Eye (tissue), 1 donor: Measurements from ENCODE around the gene TPPP2.
"Not testable (repeated sequence)": the region's sequence is repeated elsewhere in the genome, so short reads cannot be mapped to it uniquely, and the experiment has no call there.

Source experiments
- DNase-seq: peaks from one replicate; pipeline ENCODE4 v3.0.0-alpha.2; 2015

Gene TPPP2

GRCh38 chr14:21029917-21030316, at the start of gene TPPP2:
TPPP2 (plus strand) TSS chr14:21030217; CDS start chr14:21030582, 365 bp downstream.
- DNase-seq = no peak

GRCh38 chr14:20980906-20981305, 49.1 kb upstream of the TPPP2 start:
- DNase-seq = no peak

DNA sequence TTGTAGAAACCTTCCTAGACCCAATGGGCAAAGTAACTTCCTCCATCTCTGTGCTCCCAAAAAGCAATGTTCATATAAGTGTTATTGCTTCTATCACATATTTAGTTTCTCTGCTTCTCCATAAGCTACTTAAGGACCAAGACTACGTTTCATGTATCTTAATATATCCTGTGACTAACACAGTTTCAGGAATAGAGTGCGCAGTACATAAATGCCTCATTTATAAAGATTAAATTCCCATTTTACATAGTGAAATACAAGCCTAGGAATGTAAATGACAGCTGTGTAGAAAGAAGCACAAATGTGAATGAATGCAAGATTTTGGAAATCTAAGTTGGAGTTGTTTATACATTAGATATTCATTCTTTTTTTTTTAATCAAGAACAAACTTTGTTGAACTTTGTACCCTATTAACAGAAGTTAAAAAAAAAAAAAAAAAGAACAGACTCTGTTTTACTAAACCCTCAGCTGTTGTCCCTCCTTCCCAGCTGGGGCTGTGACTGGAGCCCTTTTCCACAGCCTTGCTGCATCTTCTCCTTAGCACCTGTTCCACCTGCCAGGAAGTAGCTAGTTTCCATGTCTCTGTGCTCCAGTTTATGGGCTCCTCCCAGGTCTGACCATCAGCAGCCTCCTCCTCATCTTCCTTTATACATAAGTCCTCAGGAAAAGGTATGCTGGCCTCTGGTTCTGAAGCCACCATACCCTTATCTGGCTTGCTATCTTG, 47.2 kb upstream of the TPPP2 start:
- no peak for DNase-seq

DNA sequence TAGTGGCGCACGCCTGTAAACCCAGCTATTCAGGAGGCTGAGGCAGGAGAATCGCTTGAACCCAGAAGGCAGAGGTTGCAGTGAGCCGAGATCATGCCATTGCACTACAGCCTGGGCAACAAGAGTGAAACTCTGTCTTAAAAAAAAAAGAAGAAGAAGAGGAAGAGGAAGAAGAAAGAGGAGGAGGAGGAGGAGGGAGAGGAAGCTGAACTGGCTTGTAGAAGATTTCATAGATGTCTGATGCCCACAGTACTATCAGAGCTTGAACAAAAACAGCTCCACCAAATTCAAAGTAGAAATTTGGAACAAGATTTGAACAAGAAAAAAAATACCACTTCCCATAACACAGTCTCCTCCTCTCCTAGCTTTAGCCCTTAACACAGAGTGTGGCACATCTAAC, 44.4 kb upstream of the TPPP2 start:
- not testable (repeated sequence) for DNase-seq

DNA sequence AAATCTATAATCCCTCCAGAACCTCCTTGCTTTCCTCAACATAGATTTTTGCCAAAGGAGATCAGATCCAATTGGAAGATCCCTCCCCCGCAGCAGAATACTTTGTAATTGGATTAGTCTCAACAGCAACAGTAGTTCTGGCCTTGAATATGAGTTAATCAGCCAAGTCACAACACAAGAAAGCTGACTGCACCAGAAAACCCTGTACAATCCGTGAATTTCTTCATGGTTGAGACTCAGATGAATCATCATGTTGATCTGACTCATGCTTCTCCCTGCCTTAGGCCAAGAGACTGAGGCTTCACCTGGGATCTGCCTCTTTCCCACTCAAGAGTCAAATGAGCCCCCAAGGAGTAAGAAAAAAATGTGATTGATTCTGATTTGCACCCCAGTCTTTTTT, 43.2 kb upstream of the TPPP2 start:
- no peak for DNase-seq

DNA sequence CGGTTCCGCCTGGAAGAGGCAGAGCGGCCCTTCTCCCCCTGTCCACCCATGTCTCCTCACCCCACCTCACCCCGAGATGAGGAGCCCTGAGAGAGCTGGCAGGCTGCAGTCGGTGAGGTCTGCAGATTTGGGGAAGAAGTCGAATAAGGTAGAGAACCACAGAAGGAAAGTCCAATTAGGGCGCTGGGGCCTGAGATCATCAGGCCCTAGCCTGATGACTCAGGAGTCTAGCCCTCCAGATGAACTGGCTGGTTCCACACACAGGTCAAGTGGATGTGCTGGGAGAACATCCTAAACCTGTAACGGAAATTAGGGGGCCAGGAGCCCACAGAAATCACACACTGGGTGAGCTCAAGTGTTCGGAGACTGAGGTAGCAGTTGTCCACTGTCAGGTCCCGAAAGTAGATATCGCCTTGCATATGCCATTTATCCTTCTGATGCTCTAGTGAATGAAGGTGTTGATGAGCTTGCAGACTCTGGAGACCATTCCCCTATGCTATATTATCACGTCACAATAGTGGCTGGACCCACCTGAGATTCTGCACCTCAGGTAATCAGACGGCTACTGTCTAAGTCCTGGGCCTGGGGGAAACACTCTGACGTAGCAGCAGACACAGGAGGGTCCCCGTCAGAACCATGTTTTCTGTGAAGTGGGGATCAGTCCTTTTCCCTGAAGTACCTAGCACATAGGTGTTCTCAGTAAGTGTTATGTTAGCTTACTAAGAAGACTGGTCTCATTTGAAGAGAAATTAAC, 41.1 kb upstream of the TPPP2 start:
- peak; percentile 15 for DNase-seq

DNA sequence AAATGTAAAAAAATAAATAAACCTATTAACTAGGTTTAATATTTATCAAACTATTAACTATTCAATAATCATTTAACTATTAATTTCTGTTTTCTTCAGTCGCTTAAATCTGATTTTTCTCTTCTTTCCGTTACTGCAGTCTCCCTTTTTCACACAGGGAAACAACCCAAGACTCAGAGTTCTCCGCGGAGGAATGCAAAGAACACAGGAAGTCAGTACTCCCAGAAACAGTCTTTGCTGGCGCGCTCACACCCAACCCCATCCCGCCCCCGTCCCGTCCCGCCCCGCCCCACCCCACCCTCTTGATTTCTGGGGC, 40.6 kb upstream of the TPPP2 start:
- no peak for DNase-seq

DNA sequence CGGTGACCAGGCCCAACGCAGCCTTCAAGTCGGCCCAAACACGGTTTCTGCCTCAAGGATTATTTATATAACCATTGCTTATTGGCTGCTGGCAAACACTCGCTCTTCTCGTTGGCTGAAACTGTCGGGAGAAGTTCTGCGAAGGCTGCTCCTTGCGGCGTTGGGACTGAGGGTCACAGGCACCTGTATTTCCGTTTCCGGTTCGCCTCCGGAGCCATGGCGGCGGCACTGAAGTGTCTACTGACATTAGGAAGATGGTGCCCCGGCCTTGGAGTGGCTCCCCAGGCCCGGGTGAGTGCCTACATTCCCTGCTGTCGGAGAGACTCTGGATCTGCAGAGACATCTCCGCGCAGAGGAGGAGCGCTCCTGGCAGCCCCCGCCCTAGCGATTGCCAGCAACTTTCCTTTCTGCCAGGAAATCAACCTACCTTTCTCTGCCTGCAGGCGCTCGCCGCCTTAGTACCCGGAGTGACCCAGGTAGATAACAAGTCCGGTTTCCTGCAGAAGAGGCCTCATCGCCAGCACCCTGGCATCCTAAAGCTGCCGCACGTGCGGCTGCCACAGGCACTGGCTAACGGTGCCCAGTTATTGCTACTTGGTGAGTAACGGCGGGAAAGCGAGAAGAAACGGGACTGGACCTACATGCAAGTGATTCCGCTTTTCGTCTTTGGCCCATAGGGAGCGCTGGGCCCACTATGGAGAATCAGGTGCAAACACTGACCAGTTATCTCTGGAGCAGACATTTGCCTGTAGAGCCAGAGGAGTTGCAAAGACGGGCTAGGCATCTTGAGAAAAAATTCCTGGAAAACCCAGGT, 40.0 kb upstream of the TPPP2 start, which contains the start of gene METTL17:
Gene METTL17 (plus strand): TSS at position 194 of the 814 bp plus-strand sequence. CDS start 23 bp downstream, at position 217.
- peak; percentile 97 for DNase-seq

DNA sequence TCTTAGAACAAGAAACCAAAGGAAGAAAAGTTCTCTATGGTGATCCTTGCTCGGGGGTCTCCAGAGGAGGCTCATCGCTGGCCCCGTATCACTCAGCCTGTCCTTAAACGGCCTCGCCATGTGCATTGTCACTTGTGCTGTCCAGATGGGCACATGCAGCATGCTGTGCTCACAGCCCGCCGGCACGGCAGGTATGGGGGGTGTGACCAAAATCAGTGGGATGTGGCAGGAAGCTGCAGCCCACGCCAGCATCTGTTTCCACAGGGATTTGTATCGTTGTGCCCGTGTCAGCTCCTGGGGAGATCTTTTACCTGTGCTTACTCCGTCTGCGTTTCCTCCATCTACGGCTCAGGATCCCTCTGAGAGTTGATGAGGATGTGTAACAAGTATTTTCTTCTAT, 33.5 kb upstream of the TPPP2 start:
- DNase-seq = no peak

DNA sequence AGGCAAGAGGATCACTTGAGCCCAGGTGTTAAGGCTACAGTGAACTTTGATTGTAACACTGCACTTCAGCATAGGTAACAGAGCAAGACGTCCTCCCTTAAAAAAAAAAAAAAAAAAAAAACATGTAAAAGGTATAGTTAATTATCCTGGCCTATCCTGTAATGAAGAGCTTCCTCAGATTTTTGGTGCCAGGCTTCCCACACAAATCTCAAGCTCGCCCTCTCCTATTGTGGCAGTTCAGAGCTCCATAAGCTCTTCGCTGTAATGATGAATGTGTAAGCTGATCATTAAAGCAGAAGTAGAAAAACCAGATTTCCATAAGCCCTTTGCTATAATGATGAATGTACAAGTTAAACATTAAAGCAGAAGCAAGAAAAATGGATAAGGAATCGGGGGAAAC, 32.9 kb upstream of the TPPP2 start:
- no peak for DNase-seq

- DNase-seq = no peak
Observed at GRCh38 chr14:20997564-20997963, 32.5 kb upstream of the TPPP2 start.

DNA sequence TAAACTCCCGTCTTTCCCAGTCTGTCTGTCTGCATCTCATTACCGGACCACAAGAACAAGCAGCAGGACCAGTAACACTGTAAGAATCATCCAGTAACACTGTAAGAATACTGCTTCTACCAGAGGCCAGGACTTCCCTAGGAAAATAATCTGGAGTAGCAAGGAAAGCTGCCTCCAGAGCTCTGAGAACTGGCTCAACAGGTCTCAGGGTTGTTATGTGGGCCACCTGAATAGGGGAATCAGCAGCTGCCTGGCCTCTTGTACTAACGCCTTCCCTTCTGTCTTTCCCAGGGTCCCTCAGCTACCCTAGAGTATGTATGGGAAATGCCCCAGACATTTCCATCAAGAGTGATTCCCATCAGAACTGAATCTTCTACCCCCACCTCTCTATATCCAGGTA, 31.9 kb upstream of the TPPP2 start:
- no peak for DNase-seq

DNA sequence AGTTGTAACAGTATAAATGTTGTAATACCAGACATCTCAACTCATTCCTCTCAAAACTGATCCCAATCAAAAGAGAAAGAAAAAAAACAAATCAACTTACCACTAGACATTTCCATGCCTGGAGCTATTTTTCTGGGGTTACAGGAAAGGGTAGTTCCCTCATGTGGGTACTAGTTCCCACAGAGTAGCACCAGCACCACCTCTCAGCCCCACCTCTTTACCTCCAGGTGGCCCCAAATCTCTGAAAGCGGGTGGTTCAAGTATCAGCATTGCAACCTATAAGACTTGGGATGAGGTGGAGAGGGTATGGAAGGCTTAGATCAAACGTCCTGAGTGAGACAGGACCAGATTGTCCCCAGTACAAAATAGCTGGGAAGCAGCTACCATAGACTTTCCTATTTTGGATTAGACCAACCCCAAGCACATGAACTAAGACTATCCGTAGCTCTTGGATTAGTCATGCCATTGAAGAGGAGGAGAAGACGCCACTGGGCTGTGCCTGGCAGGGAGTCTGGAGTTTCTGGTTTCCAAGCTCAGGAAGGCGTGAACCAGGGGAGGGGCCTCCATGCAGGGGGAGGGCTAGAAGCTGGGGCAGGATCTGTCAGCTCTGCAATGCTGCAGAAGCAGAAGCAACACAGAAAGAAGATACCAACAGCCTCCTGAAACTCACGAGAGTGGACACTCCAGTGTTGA, 31.2 kb upstream of the TPPP2 start, which contains the start of gene SLC39A2:
Gene SLC39A2 (plus strand): TSS at position 620 of the 693 bp plus-strand sequence. CDS start 154 bp downstream, outside the sequence.
- no peak for DNase-seq

GRCh38 chr14:20999591-20999990, 30.4 kb upstream of the TPPP2 start:
- DNase-seq = no peak

DNA sequence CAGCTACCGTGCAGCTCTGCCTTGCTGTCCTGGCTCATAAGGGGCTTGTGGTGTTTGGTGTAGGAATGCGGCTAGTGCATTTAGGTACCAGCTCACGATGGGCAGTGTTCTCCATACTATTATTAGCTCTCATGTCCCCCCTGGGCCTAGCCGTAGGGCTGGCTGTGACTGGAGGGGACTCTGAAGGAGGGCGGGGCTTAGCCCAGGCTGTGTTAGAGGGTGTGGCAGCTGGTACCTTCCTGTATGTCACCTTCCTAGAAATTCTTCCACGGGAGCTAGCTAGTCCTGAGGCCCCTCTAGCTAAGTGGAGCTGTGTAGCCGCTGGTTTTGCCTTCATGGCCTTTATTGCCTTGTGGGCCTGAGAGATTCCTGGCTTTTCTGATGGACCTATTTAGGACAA, 28.8 kb upstream of the TPPP2 start:
- DNase-seq = no peak

GRCh38 chr14:21003788-21004346, 26.1 kb upstream of the TPPP2 start:
- DNase-seq = no peak

DNA sequence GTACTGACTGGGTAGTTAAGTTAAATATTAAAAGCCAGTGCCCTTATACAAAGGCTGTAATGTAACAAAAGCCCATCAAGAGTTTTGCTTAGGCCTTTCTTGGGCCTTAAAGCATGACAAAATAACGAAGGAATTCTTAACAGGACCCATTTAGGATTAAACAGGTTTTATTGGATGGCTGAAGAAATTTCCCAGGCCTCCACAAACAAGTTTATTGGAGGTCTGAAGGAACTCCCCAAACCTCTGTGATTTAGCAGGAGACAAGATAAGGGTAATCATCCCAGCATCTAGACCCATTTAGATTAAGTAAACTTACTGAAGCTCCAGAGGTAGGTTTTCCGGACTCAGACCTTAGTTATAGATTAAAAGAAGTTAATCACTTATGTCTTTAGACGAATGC, 20.3 kb upstream of the TPPP2 start:
- not testable (repeated sequence) for DNase-seq

DNA sequence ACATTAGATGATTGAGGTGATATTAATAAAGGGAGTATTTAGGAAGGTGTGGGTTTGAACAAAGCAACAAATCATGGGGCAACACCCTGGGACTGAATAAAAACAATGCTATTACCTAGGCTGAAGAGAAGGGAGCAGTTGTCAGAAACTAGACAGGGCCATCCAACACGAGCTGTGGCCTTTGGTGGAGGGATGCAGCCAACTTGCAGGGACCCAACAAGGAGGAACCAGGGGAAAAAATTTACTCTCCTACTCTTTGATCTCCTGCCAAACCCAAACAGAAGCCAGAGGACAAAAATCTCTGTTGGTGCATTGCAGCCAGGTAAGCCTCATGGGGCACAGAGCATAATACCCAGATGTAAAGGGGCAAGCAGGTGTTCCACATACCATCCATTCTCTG, 18.9 kb upstream of the TPPP2 start:
- no peak for DNase-seq

DNA sequence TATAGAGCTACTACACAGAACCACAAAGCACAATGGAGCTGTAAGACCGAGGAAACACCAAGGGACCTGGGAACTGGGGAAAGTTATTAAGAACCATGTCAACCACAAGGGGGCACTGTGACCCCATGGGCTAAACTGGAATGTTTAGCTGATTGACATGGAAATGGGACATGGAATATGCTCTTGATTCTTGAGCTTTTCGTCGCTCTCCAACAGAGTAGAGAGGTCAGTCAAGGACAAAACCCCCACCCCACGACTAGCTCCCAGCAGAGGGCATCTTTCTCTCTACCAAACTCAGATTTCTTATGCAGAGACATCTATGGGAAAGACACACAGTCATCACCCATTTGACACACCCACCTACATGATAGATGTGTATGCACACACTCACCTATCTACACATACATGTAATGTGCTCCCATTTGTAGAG, 15.2 kb upstream of the TPPP2 start:
- DNase-seq = peak; percentile 97

DNA sequence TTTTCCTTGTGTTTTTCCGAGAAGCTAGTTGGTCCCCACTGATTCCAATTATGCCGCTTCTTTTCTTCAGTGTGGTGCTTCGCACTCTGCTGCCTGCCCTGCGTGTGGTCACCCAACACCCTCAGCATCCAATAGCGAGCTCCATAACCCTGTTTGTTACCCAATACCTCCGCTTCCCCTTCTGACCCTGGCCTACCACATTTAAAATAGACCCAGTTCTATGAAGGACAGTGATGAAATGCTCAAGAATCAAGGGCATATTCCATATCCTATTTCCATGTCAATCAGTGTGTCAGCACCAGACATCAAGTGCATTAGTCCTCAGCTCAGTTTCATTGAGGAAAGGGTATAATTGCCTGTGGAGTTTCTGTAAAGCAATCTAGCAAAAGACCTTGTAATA, 14.7 kb upstream of the TPPP2 start:
- DNase-seq = no peak

DNA sequence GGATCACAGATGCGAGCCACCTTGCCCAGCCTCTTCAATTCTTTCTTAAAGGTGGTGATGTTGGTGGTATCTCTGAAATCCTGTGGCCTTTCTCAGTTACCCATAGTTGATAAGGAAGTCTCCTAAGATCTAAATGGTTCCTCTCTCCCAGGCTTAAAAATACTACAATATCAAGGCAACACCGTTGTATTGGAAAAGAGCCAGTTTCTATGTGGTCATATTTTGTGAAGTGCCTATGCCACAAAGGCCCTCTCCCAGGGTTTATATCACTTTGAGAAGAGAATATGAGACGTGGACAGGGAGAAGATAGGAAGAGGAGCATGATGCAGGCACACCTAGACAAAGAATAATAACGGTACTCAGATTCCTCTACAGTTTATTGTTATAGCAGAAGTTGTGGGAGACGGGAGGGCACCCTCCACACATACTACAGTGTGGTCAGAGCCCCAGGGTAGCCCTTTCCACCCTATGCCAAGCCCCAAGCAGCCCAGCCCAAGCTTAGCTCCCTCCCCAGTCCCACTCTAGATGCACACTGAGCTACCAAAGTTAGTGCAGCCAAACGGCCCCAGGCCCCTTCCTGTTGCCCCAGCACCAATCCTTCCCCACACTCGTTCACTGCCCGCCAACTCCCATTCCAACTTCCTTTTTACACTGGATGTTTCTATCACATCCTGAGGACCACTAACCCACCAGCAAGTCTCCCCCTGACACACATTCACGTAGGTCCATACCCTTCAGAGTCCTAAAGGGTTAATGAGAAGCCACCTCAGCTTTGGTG, 13.4 kb upstream of the TPPP2 start:
- DNase-seq = no peak
